HG03025 (cell line): Measurements from ENCODE around the gene CHST14.
"Not testable (repeated sequence)": the region's sequence is repeated elsewhere in the genome, so short reads cannot be mapped to it uniquely, and the experiment has no call there.

ENCODE experiments used
- ATAC-seq: cut with Tn5 transposase; IDR thresholded peaks from one replicate; pipeline ENCODE4 v1.9.1; 2021; ENCODE audit warnings: mild to moderate bottlenecking, moderate library complexity; ENCODE audit not compliant: unreplicated experiment, low FRiP score

CHST14 gene

GRCh38 chr15:40440743-40441564 is 29.8 kb upstream of the CHST14 start, which contains the start of gene BAHD1:
Gene BAHD1 (plus strand): TSS chr15:40440953. CDS start chr15:40458465, 17,512 bp downstream.
- ATAC-seq: peak; percentile 78

DNA sequence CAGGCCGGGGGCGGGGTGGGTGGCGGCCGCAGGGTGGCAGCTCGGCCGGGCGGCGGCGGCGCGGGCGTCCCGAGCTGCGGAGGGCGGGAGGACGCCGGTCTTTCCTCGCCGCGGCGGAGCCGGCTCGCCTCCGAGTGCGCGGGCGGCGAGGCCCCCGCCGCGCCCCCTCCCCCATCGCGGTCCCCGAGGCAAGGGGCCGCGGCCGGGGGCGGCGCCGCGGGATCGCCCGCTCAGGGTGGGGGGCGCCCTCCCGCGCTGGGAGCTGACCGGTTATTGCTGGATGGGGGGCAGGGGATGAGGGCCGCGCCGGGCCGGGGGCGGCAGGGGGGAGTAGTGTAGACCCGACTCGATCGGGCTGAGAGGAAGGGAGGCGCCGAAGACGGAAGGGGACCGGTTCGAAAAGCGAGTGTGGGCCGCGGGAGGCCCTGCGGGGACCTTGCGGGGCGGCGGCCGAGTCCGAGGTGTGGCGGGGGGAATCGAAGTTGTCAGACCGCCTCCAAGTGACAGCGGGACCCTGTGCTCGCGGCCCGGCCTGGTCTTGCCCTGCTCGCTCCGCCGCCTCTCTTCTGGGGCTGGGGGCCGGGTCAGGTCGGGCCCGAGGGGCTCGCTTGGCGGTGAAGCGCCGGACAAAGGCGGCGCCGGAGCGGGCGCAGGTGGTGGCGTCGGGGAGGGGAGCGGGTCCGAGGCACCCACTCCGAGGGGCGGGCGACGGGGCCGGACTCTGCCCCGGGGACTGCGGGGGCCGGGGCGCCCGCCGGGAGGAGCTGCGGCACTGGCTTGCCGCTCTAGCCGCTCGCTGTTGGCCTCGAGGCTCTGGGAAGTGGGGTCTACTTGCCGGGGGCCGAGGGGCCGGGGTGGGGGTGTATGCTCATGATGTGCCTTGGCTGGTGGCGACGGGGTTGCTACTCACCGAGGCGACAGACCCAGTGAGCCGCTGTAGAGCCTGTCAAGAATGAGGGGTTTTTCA is 28.9 kb upstream of the CHST14 start:
- no peak for ATAC-seq

- no peak for ATAC-seq
Measured at GRCh38 chr15:40443255-40443654, 27.5 kb upstream of the CHST14 start.

- no peak for ATAC-seq
Measured at GRCh38 chr15:40443846-40444245, 26.9 kb upstream of the CHST14 start.

DNA sequence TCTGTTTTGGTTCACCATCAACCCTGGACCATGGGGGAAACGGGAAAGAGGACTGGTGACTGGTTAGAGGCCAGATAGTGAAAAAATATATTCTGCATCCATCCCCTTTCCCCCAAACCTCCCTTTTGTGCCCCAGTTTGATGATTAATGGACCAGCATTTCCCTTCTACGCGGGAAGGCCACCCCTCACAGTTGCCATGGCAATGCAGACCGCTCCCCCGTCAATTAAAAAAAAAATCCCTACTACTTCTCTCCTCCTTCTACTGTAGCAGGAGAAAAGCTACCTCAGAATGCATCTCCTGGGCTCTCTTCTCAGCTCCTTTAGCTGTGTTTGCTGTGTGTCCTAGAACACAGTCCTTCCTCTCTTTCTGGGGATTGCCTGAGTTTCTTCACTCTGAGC is 26.0 kb upstream of the CHST14 start:
- no peak for ATAC-seq

DNA sequence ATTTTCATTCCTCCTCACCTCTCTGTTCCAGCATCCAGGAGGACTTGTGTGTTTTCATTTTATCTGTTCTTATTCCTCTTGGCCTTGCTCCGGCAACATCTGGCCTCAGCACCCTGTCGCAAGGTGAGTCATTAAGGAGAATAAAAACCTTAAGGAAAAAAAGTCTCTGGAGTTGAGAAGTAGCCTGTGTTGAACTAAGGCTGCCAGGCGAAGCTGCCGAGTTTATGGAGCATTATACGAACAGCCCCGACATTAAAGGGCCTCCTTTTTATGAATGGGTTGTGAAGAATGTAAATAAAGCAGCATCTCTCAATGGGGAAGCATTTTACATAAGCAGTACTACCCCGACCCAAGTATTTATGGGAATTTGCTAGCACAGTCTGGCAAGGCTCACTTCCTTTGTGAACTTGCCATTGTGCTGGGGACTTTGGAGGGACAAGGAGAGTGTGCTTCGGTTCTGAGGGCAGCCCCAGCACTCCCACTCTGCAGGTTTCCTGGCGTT is 25.3 kb upstream of the CHST14 start:
- ATAC-seq: no peak

- no peak for ATAC-seq
Measured at GRCh38 chr15:40446144-40446543, 24.6 kb upstream of the CHST14 start.

DNA sequence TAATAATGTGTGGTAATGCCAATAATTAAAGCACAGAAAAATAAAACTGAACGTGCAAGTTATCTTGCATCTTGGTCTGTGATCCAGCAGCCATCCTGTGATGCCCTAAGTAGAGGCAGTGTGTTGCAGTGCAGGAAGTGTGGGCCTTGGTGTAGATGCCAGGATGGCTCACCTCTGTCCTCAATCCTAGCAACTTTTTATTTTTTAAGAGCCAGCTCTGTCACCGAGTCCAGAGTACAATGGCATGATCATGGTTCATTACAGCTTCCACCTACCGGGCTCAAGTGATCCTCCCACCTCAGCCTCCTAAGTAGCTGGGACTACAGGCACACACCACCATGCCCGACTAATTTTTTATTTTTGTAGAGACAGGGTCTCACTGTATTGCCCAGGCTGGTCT is 22.4 kb upstream of the CHST14 start:
- ATAC-seq: no peak

GRCh38 chr15:40449275-40449674 is 21.5 kb upstream of the CHST14 start:
- no peak for ATAC-seq

- ATAC-seq: no peak
Measured at GRCh38 chr15:40450047-40450446, 20.7 kb upstream of the CHST14 start.

DNA sequence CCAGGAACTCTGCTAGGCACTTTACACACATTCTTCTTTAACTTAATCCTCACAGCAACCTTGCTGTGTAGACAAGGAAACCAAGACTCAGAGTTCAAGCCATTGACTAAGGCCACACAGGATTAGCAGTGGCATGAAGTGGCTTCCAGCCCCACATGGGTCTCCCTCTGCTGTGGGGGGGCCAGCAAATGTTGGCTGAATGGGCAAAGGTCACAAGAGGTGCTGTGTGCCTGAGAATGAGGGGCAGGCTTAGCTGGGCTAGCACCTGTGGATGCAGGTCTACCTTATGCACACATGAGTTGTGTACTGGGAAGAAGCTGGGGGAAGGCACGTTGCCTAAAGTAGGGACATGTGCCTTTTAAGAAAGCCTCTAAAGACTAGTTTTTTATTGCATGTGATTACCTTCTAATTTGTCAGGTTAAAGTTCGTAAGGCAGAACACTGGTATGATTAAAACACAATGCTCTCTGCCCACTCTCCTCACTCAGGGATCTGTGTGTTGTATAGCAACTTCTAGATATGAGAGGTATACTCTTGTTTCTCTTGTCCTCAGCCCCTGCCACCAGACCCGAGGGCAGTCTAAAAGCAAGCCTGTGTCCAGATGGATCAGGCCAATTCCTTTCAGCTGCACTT is 19.1 kb upstream of the CHST14 start:
- ATAC-seq: no peak

- no peak for ATAC-seq
Measured at GRCh38 chr15:40452296-40453090, 18.3 kb upstream of the CHST14 start.

GRCh38 chr15:40453941-40454340 is 16.8 kb upstream of the CHST14 start:
- not testable (repeated sequence) for ATAC-seq

- no peak for ATAC-seq
Measured at GRCh38 chr15:40454904-40455391, 15.8 kb upstream of the CHST14 start.

- no peak for ATAC-seq
Measured at GRCh38 chr15:40456299-40456712, 14.5 kb upstream of the CHST14 start.

DNA sequence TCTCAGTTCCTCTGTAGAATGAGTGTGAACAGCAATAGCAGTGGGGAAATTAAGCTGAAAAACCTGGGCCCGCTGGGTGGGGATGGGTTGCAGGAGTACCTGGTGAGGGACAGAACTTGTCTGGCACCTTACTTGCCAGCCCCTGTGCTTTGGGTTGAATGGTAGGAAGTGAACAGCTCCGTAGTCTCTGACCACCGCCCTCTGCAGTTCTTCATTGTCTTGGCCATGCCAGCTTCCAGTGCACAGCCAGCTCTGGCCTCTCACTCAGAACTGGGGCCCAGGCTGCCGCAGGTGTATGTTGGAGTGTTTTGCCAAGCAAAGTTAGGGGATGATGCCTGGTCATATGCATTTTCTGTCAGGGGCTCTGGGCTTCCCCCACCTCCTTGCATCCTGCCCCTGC is 14.0 kb upstream of the CHST14 start:
- ATAC-seq: no peak

- ATAC-seq: no peak
Measured at GRCh38 chr15:40458495-40459371, 12.1 kb upstream of the CHST14 start.

- ATAC-seq: no peak
Measured at GRCh38 chr15:40459391-40460015, 11.3 kb upstream of the CHST14 start.
